Neutrophil (primary cell): ENCODE results near the gene C1orf105.

Source experiments
- H3K27ac ChIP-seq: fragments of 200-600 bp; sonication (generic); 2 replicates; pipeline ENCODE4 v1.5.1; 2016; ENCODE audit warnings: mild to moderate bottlenecking, moderate library complexity
- H3K27me3 ChIP-seq: fragments of 200-600 bp; sonication (generic); 2 replicates; pipeline ENCODE4 v1.6.0; 2016; ENCODE audit warnings: mild to moderate bottlenecking
- H3K36me3 ChIP-seq: fragments of 200-600 bp; sonication (generic); 2 replicates; pipeline ENCODE4 v1.5.1; 2017
- H3K4me1 ChIP-seq, 2 experiments: fragments of 200-600 bp in 1 of 2; sonication (generic) in 1 of 2; 1 replicate in 1 of 2; 2 replicates in 1 of 2; pipeline versions ENCODE4 v1.5.1 to v1.6.1; 2013 to 2016; ENCODE audit warnings: low read depth in 1 of 2, low read length in 1 of 2, mild to moderate bottlenecking in 1 of 2, moderate library complexity in 1 of 2; ENCODE audit not compliant: control insufficient read depth in 1 of 2, insufficient read depth in 1 of 2
- H3K4me3 ChIP-seq, 2 experiments: fragments of 200-600 bp in 1 of 2; sonication (generic) in 1 of 2; 1 replicate in 1 of 2; 2 replicates in 1 of 2; pipeline ENCODE4 v1.5.1; 2013 to 2016; ENCODE audit warnings: low read depth in 1 of 2, low read length in 1 of 2, mild to moderate bottlenecking in 1 of 2, moderate library complexity in 1 of 2
- H3K9me3 ChIP-seq: fragments of 200-600 bp; sonication (generic); 2 replicates; pipeline ENCODE4 v1.5.1; 2016
- CTCF ChIP-seq: fragments of 200-600 bp; sonication (generic); IDR thresholded peaks from 2 replicates; pipeline ENCODE4 v1.5.1; 2016; ENCODE audit warnings: antibody characterized with exemption

C1orf105 gene

GRCh38 chr1:172425339-172425738 lies 4.9 kb downstream of the C1orf105 start:
- no peaks in the 10 kb centered on the region for H3K36me3 ChIP-seq
- H3K4me1 ChIP-seq, result no peaks in the 10 kb centered on the region
- H3K9me3 ChIP-seq, result no peaks in the 10 kb centered on the region
- no peaks in the 10 kb centered on the region for H3K27me3 ChIP-seq
- no peak overlapping the region for H3K27ac ChIP-seq
- no peak overlapping the region for H3K4me3 ChIP-seq
- TF ChIP-seq CTCF, result no peak

DNA sequence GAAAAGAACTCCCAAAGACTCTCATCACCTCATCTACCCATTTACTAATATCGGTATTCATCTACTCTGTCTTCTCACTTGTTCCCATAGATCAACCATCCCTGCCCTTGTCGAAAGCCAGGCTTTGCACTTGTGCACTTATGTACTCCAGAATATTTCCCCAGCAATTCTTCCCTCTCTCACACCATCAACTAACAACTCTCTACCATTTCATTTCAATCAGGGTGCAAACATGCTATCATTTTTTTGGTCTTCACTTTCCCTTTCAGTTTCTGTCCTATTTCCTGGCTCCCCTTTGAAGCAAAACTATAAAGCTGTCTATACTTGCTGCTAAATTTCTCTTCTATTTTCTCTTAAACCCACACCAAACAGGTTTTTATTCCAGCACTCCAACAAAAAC lies 6.7 kb downstream of the C1orf105 start:
- no peaks in the 10 kb centered on the region for H3K4me1 ChIP-seq
- H3K27me3 ChIP-seq, result no peaks in the 10 kb centered on the region
- no peak overlapping the region for H3K27ac ChIP-seq
- no peak for TF ChIP-seq CTCF
- H3K36me3 ChIP-seq, result peaks cover 5% of the 10 kb centered on the region
- no peaks in the 10 kb centered on the region for H3K9me3 ChIP-seq
- no peak overlapping the region for H3K4me3 ChIP-seq

DNA sequence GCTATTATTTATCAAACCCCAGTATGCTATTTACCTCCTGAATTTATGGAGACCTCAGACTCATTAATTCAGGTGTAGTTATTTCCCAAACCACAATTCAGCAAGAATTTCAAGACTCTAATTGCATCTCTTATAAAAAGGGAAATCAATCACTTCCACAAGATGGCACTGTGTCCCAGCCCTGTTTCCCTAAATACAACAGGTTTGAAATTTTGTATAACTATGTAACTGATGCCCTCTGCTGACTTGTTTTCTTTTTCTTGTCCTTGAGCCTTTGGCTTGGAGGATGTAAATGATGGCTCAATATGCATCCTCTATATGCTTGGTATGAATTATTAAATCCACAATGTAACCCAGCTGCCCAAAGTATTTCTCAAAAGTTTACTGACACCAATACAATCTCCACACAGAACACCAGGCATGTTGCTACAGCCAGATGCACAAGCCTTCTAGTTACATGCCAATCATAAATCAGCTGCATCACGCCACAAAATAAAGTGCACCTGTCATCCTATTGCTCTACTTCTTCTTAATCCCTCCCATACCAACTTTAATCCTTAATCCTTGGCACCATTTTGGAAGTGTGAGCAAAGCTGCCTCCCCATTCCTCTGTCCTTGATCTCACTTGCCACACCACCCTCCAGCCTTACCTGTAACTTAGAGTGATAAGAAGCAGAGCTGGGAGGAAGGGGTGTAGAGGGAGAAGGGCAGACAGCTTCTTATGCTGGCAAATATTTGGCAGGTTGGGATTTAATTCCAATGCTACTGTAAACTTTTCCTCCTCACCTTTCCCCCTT lies 9.0 kb downstream of the C1orf105 start:
- Histone ChIP-seq H3K4me1 (no peaks in the 10 kb centered on the region), H3K9me3 (no peaks in the 10 kb centered on the region), H3K36me3 (peaks cover 5% of the 10 kb centered on the region), H3K4me3 (no peak overlapping the region), H3K27ac (no peak overlapping the region), H3K27me3 (no peaks in the 10 kb centered on the region)
- no peak for TF ChIP-seq CTCF

DNA sequence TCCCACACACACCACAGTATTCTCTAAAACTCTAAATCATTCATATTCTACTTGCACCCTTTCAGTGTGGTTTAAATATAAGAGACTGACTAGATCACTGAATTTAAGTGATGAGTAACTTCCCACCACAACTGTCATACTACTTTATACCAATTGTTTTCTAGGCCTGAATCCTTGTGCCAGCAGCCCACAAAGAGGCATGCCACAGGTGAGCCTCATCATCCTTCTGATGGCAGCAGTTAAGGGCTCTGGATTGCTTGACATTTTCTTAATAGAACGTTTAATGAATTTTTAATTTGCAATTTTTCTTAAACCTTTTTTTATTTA lies 9.6 kb downstream of the C1orf105 start:
- no peaks in the 10 kb centered on the region for H3K9me3 ChIP-seq
- TF ChIP-seq CTCF, result no peak
- H3K27ac ChIP-seq, result no peak overlapping the region
- H3K36me3 ChIP-seq, result peaks cover 5% of the 10 kb centered on the region
- no peak overlapping the region for H3K4me3 ChIP-seq
- no peaks in the 10 kb centered on the region for H3K27me3 ChIP-seq
- no peaks in the 10 kb centered on the region for H3K4me1 ChIP-seq

GRCh38 chr1:172431204-172431603 lies 10.7 kb downstream of the C1orf105 start:
- H3K9me3 ChIP-seq, result no peaks in the 10 kb centered on the region
- no peaks in the 10 kb centered on the region for H3K27me3 ChIP-seq
- H3K4me3 ChIP-seq, result no peak overlapping the region
- TF ChIP-seq CTCF, result no peak
- H3K27ac ChIP-seq, result no peak overlapping the region
- H3K36me3 ChIP-seq, result peaks cover 5% of the 10 kb centered on the region
- H3K4me1 ChIP-seq, result no peaks in the 10 kb centered on the region
